HG02840 (cell line): ENCODE results near the gene COPS8.

Experiments
- ATAC-seq: cut with Tn5 transposase; IDR thresholded peaks from one replicate; pipeline ENCODE4 v1.9.1; 2021; ENCODE audit warnings: mild to moderate bottlenecking, moderate library complexity, moderate number of reproducible peaks; ENCODE audit not compliant: unreplicated experiment, low FRiP score

The COPS8 gene

DNA sequence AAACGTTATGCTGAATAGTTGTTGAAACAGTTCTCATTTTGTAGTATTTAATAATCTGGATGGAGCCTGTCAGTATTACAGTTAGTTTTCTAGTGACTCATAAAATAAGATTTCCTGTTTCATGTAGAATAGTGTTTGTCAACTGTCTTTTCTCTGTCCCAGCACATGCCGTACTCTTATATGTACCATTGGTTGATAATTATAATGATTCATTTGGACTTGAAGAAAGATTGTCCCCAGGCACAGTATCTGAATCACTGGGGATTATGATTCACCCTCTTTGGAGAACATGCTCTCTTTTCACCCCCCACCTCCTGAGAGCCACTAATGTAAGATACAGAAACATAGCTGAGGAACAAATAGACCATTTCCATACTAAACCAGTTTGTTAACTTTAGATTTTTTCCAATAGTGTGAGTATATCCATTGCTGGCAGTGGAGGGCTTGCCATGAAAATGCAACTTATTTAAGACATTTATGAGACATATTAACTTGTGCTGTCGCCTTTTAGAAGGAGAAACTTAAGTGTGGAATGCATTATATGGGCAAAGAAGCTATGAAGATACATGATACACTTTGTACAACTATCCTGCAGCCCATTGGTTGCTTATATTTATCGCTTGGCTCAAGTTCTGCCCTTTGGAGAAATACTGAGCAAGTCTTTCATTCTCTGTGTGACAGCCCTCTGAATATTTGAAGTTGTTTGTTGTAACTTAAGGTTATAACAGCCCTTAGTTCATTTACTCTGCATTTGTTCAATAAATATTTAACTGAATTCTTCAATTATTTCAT, 12.4 kb downstream of the COPS8 start:
- no peak for ATAC-seq

DNA sequence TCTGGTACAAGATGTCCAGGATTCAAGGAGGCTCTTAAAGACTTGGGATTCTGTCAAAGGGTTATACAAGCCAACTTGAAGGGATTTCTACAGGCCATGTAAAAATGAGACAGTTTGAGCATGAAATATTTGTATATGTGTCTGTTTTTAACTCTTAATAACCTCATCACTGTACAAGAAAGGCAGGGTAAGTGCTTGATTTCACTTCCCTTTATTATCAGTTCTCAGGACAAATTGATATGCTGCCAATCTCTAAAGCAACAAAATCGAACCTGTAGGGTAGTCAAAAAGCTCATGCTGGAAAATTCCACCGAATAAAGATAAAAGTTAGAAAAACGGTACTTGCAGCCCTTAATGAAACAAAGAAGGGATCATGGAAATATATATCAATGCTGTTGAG, 14.1 kb downstream of the COPS8 start:
- no peak for ATAC-seq

DNA sequence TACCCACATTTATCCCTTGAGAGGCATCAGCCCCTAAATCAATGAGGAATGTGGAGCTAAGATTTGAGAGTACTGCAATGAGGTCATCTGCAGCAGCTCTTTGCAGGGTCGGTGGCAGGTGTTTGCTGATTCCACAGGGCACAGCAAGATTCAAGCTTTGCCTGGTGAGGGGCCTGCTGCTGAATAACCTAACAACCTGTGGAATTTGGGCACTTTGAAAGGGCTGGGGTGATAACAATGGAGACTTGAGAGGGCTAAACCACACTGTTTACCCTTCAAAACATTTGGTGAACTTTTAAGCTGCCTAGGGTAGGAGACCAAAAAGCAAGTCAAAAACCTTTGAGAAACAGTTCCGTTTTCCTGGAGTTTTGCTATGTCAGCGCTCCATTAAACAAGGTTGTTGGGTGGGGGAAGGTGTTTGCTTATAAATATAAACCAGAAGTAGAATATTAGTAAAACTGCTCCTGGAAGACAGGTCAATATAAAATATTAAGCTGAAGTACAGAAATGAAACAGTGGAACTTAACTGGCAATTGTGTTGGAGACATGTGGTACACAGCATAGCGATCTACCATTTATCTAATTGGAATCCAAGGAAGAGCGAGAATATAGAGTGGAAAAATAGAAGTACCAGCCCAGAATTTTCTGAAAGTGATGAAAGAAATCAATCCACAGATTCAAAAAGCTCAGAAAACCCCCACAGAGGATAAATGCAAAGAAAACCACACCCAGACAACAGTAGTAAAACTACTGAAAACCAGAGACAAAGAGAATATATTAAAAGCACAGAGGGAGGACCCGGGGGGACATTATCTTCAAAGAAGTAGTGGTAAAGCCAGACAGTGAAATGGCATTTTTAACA, 15.7 kb downstream of the COPS8 start:
- no peak for ATAC-seq

DNA sequence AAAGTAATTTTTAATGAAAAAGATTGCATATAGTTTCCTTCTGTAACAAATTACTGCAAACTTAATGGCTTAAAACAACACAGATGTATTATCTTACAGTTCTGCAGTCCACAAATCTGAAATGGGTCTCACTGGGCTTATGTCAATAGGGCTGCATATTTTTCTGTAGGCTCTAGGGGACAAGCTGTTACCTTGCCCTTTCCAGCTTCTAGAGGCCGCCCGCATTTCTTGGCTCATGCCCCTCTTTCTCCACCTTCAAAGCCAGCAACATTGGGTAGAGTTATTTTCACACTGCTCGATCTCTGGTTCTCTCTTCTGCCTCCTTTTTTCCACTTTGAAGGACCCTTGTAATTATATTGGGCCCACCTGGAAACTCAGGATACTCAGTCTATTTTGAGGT, 16.7 kb downstream of the COPS8 start:
- ATAC-seq, result no peak

DNA sequence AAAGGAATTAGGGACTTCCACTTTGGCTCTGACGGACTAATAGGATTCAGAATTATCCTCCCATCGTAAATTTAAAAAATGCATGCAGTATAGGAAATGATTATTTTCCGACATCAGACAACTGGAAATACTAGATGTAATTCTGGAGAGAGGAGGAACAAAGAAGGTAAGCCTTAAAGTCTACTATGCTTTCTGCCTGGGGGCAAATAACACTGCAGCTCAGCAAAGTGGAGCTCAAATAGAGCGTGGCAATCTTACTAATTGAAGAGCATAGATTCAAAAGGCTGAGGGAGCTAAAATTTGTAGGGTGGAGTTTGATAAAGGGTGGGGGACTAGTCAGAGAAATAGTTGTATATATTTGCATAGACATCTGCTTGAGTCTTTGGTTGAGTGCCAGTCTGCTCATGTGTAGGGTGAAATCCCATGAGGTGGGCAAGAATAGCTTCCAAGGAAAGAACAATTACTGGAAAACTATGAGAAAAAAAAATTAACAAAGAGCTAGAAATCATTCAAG, 23.8 kb downstream of the COPS8 start:
- no peak for ATAC-seq

GRCh38 chr2:237113026-237113795, 27.5 kb downstream of the COPS8 start:
- no peak for ATAC-seq

- no peak for ATAC-seq
Observed at GRCh38 chr2:237115870-237116269, 30.2 kb downstream of the COPS8 start.

GRCh38 chr2:237116431-237116830, 30.7 kb downstream of the COPS8 start:
- ATAC-seq, result no peak

DNA sequence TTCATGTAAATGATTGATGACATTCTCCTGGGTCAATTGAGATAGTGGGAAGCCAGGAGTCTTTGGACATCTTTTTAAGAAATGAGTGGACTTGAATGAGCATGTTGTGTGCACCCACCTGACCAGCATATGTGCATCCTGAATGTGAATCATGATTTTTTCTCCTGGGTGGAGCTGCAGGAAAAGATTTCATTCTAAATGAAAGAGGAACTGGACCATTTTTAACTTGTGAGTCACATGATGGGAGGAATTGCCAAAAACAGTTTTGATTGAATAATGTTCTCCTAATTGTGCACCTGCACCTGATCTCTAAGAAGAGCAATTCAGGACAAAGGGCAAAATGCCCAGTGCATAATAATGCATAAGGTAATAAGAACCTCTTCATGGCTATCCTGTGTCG, 32.3 kb downstream of the COPS8 start:
- ATAC-seq, result no peak

DNA sequence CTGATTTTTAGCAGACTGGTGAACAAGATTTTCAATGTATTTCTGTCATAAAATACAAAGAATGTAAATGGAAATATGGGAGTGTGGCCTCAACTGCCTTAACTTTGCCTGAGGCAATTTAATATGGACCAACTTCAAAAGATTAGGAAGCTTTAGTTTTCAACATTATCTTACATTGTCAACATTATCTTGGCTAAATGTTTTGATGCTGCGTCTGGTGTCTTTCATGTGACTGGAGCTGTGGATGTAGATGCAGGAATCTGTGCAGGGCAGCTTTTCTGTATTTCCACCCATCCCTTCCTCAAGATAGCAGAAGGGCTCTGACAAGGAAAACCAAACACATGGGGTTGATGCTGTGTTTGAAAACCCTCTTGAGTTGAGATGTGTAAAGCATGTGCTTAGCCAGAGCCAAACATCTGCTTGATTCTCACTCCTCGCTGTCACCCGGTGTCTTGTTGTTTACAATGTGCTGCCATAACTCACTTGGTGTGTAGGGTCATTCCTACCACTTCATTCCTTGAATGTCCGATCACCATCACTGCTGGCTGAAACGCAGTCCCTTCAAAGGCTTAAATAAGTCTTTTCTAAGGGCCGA, 33.0 kb downstream of the COPS8 start:
- no peak for ATAC-seq

GRCh38 chr2:237120916-237121315, 35.2 kb downstream of the COPS8 start:
- no peak for ATAC-seq

DNA sequence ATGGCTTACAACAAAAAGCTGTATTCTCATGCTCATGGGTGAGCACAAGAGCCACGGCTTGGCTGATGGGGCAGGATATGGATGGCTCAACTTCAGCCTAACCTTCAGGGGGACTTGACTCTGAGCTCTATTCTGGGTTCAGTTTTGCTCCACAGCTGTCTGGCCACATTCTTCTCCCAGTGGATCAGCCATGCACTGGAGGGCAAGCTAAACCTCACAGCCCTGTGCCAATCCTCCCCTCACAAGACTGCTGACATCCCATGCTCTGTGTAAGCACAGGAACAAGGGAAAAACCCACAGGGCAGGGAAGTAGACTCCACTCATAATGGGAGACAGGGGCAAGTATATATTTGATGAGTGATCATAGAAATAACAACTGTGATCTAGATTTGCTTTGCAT, 35.6 kb downstream of the COPS8 start:
- ATAC-seq, result no peak

DNA sequence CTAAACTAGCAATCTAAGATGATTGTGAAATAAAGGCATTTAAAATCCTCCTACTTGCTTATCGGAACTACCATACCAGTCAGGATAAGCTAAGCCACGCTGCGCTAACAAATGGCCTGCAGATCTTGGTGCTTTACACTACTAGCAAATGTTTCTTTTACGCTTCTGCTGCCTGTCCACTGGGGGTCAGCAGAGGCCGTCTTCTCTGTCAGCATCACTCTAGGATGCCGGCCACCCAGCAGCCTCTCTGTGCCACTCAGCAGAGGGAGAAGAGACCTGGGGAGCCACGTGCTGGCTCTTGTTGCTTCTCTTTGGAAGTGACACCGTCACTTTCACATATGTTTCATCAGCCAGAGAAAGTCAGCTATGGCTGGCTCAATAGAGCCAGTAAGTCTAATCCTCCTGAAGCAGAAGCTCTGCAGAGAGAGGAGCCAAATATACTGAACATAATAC, 36.6 kb downstream of the COPS8 start:
- ATAC-seq, result no peak

DNA sequence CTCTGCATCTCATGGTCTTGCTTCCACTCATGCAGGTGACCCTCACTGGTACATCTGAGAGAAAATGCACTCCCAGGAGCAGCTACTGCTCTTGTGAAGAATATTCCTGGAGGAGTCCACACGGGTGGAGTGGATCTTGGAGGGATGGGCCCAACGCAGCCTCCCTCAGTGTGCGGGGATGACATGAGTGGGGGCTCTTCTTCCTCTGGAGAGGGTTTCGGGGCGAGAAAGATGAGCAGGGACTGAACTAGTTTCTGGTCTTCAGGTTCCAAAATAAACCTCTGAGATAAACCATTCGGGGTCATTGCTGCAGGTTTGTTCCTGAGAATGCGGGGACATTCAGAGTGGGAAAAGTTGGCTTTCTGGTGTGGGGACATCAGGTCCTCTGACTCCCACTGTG, 39.1 kb downstream of the COPS8 start:
- no peak for ATAC-seq

DNA sequence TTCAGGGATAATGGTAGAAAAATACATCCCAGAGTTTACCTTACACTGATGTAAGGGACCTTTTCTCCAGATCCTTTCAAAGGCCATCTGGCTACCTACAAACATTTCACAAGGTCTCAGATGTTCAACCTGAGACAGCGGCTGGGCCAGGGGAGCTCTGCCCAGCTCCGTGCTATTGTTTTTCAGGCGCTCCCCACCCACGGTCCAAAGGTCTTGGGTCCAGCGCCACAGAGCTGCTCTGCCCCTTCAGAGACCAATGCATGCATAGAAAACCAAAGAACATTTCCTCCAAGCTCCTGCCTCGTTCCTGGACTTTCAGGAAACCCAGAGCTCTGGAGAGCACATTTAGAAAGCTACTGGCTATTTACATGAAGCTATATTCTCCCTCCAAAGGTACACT, 40.3 kb downstream of the COPS8 start:
- ATAC-seq, result no peak

DNA sequence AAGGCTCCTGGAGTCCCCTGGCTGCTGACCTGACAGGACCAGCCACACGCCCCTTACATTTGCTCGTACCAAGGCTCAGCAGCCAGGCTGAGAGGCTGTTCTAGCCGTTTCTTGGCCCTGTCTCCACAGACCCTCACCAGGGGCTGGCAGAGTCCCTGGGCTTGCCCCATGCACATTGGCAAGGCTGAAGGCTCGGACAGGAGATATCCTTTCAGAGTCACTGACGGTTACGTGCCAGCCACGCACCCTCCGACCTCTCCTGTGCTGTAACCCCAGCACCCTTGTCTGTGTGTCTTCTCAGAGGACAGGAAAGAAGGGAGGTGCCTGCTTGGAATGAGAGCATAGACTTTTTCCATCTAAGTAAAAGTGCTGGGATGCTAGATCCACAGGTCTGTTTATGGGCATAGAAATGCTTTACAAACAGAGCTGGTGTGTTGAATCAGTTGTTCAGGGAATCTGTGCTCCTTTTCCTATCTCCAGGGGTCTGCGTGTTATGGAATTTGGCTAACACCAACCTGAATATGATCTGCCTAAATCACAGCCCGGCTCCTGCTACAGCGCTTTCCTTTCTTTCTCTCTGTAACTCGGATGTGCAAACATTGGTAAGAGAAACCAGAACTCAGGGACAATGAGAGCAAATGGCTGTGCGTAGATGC, 41.0 kb downstream of the COPS8 start:
- no peak for ATAC-seq

DNA sequence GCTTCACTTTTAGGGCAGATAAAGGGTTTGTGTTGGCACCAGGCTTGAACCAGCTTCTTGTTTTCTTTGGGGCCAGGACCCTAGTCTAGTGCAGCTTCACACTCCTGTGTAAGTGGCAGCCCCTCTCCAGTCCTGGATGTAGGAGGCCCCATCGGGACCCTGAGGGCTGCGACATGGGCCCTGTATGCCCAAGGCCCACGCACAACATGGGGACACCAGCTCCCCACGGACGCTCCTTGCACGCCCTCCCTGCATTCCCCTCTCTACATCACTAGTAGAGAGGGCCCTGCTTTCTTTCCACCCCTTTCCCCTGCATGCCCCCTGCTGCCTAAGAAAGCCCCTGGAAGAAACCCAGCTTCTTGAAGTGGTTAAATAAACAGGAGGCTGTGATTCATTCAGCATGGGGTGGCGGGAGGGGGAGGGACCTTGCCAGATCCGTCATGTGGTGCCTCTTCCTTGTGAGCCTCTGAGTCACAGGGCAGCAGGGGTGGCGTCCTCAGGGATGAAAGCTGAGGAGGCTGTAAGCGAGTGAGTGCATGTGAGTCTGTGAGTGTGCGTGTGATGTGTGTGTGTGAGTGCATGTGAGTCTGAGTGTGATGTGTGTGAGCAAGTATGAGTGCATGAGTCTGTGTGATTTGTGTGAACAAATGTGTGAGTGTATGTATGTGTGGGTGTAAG, 42.5 kb downstream of the COPS8 start:
- ATAC-seq, result no peak

GRCh38 chr2:237128845-237129592, 43.3 kb downstream of the COPS8 start:
- no peak for ATAC-seq
